ENCODE results near the gene TEDDM1. TPM values are rescaled to one million over a fixed set of nuclear protein-coding genes. Genes with fewer than 3 reads are reported as not detected.

The TEDDM1 gene
- polyA plus RNA-seq, 1 of the 3 experiments (the other 2 are of a cell fraction): not detected

DNA sequence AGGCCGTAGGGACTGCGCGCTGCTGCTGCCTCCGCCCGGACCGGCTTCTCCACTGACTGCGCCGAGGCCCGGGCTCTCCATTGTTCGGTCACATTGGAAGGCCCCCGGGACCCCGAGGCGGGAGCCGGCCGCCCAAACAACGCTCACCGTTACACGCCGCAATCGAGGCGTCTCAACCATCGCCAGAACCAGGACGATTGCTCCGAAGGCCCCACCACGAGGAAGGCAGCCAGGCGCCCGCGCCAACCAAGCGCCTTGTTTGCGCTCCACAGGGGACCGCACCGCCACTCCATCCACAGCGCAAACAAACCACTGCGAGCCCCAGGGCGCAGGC is 9.5 kb downstream of the TEDDM1 start:
- peaks cover 44% of the 10 kb centered on the region for H3K79me2 ChIP-seq (ENCODE audit: insufficient read depth)
- no peaks in the 10 kb centered on the region for H3K9me2 ChIP-seq

DNA sequence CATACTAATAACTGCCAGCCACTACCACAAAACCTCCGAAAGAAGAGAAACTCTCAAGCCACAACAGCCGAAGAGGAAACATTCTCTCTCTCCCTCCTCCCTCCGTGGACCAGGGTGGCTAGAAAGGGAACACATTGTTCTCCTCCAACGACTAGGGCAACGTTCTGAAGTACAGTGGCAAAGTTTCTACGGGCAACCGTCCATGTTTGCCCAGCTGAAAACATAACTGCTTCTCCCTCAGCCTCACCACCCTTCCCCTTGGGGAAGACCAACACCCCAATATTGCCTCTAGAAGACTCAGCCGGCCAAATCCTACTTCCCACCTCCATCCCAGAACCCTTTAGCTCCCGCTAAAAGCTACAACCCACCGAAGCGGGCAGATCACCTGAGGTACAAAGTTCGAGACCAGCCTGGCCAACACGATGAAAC is 10.8 kb downstream of the TEDDM1 start:
- Histone ChIP-seq H3K4me3 (ENCODE audit: low read depth in 2 of 2, low read length in 1 of 2) (peak overlapping the region; percentile 95 to 99), H3K9me2 (no peaks in the 10 kb centered on the region), H3K79me2 (ENCODE audit: insufficient read depth) (peaks cover 44% of the 10 kb centered on the region), H2AFZ (ENCODE audit: low read depth) (no peak overlapping the region), H3K9me3 (no peaks in the 10 kb centered on the region), H3F3A (replicated peaks; ENCODE audit: insufficient read depth) (no peaks in the 10 kb centered on the region), H3K27ac (ENCODE audit: low read depth in 2 of 2, low read length in 1 of 2) (no peak overlapping the region), H3K27me3 (ENCODE audit: insufficient read depth) (no peaks in the 10 kb centered on the region), H3K9ac (peak overlapping the region; percentile 97), H3K4me1 (ENCODE audit: control insufficient read depth in 1 of 2, insufficient read depth in 2 of 2, low read depth in 1 of 2, low read length in 1 of 2) (peaks cover 0 to 11% of the 10 kb centered on the region in 2 experiments; a peak in 2 of 4 replicates), H3K36me3 (replicated peaks in 1 of 2; ENCODE audit: control insufficient read depth in 1 of 2, insufficient read depth in 2 of 2, low read length in 1 of 2) (peaks cover 35 to 42% of the 10 kb centered on the region in 2 experiments), H4K20me1 (ENCODE audit: insufficient read depth) (peaks cover 31% of the 10 kb centered on the region), H3K4me2 (peak overlapping the region; percentile 95)
- WGBS (ENCODE audit: low lambda C conversion rate): 27% methylated on average over 13 of the region's 13 CpGs
- POLR2A ChIA-PET: interaction anchor here (3.7 kb wide), 1 partner anchor 245 kb away, joined by 31 read pairs; no protein-coding TSS in a partner anchor
- DNase-seq: peak; percentile 9
- CTCF ChIA-PET: interaction anchor here (1.0 to 2.7 kb wide), 5 partner anchors 11 to 304 kb away, joined by 3 to 21 read pairs (median 4); no protein-coding TSS in a partner anchor
- TF ChIP-seq GABPA (IDR thresholded peaks at IDR 0.05; ENCODE audit: low read depth) (no peak), FOXJ3 (CRISPR knock-in tag; IDR thresholded peaks at IDR 0.05) (no peak), ELF1 (IDR thresholded peaks at IDR 0.05) (no peak), NFIC (IDR thresholded peaks at IDR 0.05; ENCODE audit: borderline replicate concordance) (no peak), FOSL2 (IDR thresholded peaks at IDR 0.05; ENCODE audit: borderline replicate concordance, low read depth) (no peak), MXI1 (IDR thresholded peaks at IDR 0.05; ENCODE audit: low read depth, low read length) (no peak), RCOR1 (IDR thresholded peaks at IDR 0.05; ENCODE audit: low read length) (no peak), JUND (IDR thresholded peaks at IDR 0.05) (no peak), TCF12 (IDR thresholded peaks at IDR 0.05) (no peak), EZH2phosphoT487 (IDR thresholded peaks at IDR 0.05; ENCODE audit: borderline replicate concordance, low read depth) (no peak), RXRA (IDR thresholded peaks at IDR 0.05; ENCODE audit: borderline replicate concordance, low read depth) (no peak), GATA2 (CRISPR knock-in tag; IDR thresholded peaks at IDR 0.05) (no peak), EP300 (IDR thresholded peaks at IDR 0.05; ENCODE audit: borderline replicate concordance in 1 of 2, low read depth in 1 of 2, low read length in 1 of 2) (no peak), FOXM1 (IDR thresholded peaks at IDR 0.05; ENCODE audit: low read depth) (no peak), USF1 (IDR thresholded peaks at IDR 0.05; ENCODE audit: borderline replicate concordance, low read depth) (no peak), NRF1 (IDR thresholded peaks at IDR 0.05; ENCODE audit: low read depth, low read length) (no peak)
- TF ChIP-seq, protein P1, sequence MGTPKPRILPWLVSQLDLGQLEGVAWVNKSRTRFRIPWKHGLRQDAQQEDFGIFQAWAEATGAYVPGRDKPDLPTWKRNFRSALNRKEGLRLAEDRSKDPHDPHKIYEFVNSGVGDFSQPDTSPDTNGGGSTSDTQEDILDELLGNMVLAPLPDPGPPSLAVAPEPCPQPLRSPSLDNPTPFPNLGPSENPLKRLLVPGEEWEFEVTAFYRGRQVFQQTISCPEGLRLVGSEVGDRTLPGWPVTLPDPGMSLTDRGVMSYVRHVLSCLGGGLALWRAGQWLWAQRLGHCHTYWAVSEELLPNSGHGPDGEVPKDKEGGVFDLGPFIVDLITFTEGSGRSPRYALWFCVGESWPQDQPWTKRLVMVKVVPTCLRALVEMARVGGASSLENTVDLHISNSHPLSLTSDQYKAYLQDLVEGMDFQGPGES (IDR thresholded peaks at IDR 0.05; ENCODE audit: low read depth, low read length): no peak
- TF ChIP-seq, protein P2, sequence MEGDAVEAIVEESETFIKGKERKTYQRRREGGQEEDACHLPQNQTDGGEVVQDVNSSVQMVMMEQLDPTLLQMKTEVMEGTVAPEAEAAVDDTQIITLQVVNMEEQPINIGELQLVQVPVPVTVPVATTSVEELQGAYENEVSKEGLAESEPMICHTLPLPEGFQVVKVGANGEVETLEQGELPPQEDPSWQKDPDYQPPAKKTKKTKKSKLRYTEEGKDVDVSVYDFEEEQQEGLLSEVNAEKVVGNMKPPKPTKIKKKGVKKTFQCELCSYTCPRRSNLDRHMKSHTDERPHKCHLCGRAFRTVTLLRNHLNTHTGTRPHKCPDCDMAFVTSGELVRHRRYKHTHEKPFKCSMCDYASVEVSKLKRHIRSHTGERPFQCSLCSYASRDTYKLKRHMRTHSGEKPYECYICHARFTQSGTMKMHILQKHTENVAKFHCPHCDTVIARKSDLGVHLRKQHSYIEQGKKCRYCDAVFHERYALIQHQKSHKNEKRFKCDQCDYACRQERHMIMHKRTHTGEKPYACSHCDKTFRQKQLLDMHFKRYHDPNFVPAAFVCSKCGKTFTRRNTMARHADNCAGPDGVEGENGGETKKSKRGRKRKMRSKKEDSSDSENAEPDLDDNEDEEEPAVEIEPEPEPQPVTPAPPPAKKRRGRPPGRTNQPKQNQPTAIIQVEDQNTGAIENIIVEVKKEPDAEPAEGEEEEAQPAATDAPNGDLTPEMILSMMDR (IDR thresholded peaks at IDR 0.05): no peak

More for the DNA sequence above, 9.5 kb downstream of the TEDDM1 start:
- POLR2A ChIA-PET: interaction anchor here (3.7 kb wide), 1 partner anchor 247 kb away, joined by 31 read pairs; no protein-coding TSS in a partner anchor
- TF ChIP-seq, protein P3, sequence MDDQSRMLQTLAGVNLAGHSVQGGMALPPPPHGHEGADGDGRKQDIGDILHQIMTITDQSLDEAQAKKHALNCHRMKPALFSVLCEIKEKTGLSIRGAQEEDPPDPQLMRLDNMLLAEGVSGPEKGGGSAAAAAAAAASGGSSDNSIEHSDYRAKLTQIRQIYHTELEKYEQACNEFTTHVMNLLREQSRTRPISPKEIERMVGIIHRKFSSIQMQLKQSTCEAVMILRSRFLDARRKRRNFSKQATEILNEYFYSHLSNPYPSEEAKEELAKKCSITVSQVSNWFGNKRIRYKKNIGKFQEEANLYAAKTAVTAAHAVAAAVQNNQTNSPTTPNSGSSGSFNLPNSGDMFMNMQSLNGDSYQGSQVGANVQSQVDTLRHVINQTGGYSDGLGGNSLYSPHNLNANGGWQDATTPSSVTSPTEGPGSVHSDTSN (IDR thresholded peaks at IDR 0.05): no peak
- TF ChIP-seq, protein P2 (IDR thresholded peaks at IDR 0.05): 0 out of 2 replicates have a peak, but pooled peaks have one; percentile 21
- H3K27me3 ChIP-seq (ENCODE audit: insufficient read depth): no peaks in the 10 kb centered on the region
- no peaks in the 10 kb centered on the region for H3K9me3 ChIP-seq
- CTCF ChIA-PET: interaction anchor here (0.6 to 12.2 kb wide), 5 partner anchors 16 to 310 kb away, joined by 3 to 350 read pairs (median 3); no protein-coding TSS in a partner anchor
- H3F3A ChIP-seq (replicated peaks; ENCODE audit: insufficient read depth): no peaks in the 10 kb centered on the region
- H3K9ac ChIP-seq: peak overlapping the region; percentile 97
- peak overlapping the region; percentile 95 for H3K4me2 ChIP-seq
- peaks cover 0 to 11% of the 10 kb centered on the region in 2 experiments; a peak in 2 of 4 replicates for H3K4me1 ChIP-seq (ENCODE audit: control insufficient read depth in 1 of 2, insufficient read depth in 2 of 2, low read depth in 1 of 2, low read length in 1 of 2)
- H4K20me1 ChIP-seq (ENCODE audit: insufficient read depth): peaks cover 31% of the 10 kb centered on the region
- DNase-seq: no peak
- H3K27ac ChIP-seq (ENCODE audit: low read depth in 2 of 2, low read length in 1 of 2): peak overlapping the region; percentile 84 to 95
- peaks cover 25 to 29% of the 10 kb centered on the region in 2 experiments for H3K36me3 ChIP-seq (replicated peaks in 1 of 2; ENCODE audit: control insufficient read depth in 1 of 2, insufficient read depth in 2 of 2, low read length in 1 of 2)
- peak overlapping the region; percentile 95 to 99 for H3K4me3 ChIP-seq (ENCODE audit: low read depth in 2 of 2, low read length in 1 of 2)
- WGBS (ENCODE audit: low lambda C conversion rate): 3% methylated on average over 17 of the region's 35 CpGs
- H2AFZ ChIP-seq (ENCODE audit: low read depth): peak overlapping the region; percentile 65; the same call in 1 of the 2 replicates
